EL (cell line): Measurements from ENCODE around the gene CLPTM1L.
"Not testable (repeated sequence)": the region's sequence is repeated elsewhere in the genome, so short reads cannot be mapped to it uniquely, and the experiment has no call there.

Experiments
- DNase-seq: peaks from one replicate; pipeline ENCODE4 v3.0.0-alpha.2; 2016

CLPTM1L gene

DNA sequence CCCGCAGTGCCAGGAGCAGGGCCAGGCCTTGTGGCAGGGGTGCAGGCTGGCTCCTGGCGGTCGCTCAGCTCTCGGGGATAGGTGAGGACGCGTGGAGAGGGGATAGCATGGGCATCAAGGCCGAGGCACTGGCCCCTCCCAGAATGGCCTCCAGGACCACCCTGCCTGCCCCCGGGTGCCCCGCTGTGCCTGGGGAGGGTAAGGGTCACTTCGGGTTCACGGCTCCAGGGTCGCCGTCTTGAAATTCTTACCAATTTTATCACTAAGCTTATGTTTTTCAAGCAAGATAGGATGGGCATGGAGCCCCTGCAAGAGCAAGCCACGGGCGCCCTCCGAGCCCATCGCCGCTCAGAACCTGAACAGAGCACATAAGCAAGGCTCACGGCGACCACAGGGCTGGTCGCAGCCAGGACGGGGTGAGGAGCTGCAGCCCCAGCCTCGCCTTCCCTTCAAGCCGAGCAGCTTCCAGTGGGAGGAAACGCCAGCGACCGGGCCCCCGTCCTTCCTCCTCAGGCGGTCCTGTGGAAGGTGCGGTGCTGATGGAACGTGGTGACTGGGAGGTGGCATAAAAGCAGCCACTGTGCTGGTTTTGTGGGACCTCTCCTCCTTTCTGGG is 14.2 kb upstream of the CLPTM1L start:
- no peak for DNase-seq

DNA sequence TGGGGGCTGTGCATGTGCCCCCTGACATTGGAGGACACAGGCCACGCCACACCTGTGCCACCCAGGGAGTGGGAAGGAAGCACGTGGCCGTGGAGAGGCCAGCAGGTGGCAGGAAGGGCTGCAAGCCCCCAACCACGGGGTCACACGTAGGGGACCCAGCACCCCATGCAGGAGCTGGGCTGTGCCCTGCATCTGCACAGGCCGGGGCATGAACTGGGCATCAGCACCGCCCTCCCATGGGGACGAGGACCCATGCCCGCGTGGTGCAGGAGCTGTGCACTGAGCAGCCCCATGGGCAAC is 13.8 kb upstream of the CLPTM1L start:
- no peak for DNase-seq

- no peak for DNase-seq
Measured at GRCh38 chr5:1357946-1358725, 13.2 kb upstream of the CLPTM1L start.

DNA sequence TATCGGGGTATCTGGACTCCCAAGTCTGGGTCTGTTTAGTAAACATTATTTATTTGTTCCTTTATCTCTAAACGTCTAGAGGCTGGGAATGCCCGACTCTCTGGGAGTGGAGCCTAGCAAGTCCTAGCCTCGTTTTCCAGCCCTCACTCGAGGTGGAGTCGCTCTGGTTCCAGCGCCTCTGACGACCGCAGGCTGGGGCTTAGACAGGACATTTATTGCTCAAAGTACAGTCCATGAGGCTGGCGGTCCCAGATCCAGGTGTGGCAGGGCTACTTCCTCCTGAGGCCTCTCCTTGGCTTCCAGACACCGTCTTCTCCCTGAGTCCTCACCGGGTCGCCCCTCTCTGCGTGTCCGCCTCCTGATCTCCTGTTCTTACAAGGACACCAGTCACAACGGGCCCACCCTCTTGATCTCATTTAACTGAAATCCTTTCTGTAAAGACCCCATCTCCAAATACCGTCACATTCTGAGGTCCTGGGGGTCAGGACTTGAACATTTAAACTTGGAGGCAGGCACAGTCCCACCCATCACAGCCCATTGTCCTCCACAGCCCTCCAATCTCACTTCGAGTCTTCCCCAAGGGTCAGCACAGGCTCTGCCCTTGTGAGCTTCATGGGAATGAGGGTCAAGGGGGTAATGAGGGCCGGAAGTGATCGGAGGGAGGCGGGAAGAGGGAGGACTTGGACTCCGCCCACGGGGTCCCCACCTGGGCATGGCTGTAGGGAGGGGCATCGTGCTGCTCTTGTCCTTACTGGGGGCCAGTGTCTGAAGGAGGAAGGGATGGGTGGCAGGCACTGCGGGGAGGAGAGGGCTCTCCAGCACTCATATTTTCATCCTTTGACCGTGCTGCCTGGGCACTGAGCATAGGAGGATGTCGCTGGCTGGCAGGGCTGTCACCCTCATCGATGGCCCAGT is 12.2 kb upstream of the CLPTM1L start:
- DNase-seq = no peak

- DNase-seq = no peak
Measured at GRCh38 chr5:1354576-1354975, 9.7 kb upstream of the CLPTM1L start.

GRCh38 chr5:1352231-1353219 is 7.6 kb upstream of the CLPTM1L start:
- no peak for DNase-seq

DNA sequence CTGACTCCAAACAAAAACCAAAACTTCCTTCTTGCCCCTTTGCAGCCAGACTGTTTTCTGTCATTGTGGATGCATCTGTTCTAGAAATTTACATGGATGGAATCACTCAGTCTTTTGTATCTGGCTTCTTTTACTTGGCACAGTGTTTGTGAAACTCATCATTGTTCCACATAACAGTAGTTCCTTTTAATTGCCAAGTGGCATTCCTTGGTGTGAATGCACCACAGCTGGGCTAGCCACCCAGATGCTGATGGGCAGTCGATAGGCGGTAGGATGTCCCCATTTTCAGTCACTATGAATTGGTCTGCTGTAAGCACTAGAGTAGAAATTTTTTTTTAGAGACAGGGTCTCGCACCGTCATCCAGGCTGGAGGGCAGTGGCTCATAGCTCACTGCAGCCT is 6.3 kb upstream of the CLPTM1L start:
- no peak for DNase-seq

GRCh38 chr5:1349246-1349645 is 4.3 kb upstream of the CLPTM1L start:
- DNase-seq = no peak

DNA sequence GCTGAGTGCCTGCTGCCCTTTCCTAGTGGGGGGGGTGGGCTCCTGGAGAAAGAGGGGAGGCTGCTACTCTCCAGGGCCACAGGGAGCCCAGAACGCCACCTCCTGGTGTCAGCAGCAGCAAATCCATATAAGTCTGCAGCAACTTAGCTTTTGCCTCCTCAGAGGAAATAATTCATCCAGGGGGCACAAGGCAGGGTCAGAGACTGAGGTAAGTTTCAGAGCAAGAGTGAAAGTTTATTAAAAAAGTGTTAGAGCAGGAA is 4.0 kb upstream of the CLPTM1L start:
- no peak for DNase-seq

DNA sequence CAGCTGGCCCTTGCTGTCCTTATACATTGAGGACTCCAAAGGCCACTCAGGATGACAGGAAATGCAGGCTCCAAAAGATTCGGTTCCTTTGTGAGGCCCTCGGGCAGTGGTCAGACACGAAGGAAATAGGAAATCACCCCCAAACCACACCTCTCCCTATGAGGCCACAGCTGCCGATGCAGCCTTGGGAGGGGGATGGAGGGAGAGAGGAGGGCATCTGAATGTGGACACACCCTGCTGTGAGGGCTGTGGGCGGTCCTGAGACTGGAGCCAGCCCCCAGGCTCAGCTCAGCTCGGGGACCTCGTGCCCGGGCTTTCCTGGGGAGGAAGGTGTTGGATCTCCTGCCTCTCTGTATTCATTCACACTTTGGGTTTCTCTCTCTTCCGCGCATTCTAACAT is 2.7 kb upstream of the CLPTM1L start:
- no peak for DNase-seq

- DNase-seq = no peak
Measured at GRCh38 chr5:1346627-1347440, 1.9 kb upstream of the CLPTM1L start.

DNA sequence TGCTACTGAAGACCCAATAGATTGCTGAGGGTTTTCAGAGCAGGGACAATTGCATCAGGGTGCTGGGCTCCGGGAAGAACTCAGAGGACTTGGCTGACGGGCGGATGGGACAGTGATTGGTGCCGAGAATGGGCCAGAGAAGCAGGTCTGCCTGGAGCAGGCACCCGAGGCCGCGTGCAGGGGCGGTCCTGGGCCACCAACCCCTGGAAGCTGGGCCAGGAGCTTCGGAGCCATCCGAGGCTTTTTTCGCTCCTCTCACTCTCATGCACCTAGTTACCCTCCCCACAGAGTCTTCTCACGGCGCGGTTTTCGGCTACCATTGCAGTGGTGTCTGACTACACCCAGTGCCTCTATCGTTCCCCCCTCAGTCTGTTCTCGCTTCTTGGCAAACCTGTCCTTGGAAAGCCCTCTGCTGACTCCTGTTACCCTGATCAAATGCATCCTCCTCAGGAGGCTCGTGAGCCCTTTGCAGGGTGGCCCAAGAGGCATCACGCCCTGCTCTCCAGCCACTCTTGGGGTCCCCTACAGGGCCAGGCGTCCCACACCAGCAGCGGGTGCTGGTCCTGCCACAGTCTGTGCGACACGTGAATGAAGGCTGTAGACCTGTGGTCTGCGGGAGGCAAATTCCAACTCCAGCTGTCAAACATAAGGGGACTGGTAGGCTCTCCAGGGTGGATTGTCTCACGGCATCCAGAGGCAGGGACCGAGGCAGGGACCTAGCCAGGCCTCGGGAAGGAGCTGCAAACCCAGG is 1.2 kb upstream of the CLPTM1L start:
- DNase-seq = no peak

DNA sequence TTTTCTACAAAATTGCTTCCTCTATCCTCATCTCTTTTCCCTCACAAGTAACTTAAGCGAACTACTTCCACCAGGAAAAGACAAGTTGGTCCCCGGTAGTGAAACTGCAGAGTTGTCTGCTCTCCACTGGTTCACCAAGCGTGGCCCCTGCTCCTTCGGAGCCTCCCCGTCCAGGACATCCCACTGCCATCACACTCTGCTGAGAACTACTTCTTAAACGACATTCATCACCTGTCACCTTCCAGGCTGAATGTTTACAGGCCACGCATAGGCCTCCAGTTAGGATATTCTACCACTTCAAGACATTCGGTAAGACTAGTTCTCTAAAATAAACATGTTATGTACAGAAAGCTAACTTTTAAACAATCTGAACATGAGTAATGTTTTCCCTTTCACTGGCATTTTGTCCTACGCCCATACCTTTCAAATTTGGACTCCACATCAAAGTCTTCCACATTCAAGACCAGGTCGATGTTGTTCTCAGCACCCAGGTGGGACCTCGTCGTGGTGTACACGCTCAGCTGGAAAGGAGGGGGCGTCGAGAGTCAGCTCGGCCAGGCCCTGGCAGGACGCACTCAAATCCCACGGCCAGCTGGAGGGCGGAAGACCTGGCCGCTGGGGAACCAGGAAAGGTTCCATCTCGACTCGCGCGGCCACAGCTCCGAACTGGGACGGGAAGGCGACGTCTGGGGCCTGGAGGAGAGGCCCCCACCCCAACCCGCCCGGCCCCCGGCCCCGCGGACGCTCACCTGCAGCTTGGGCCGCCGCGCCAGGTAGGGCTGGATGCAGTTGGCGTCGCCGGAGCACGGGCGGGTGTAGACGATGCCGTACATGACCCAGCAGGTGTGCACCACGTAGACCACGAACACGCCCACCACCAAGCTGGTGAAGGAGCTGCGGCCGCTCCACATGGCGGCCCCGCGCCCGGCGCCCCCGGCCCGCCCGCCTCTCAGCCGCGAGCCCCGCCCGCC is 683 bp downstream of the CLPTM1L start:
- DNase-seq = peak; percentile 14

DNA sequence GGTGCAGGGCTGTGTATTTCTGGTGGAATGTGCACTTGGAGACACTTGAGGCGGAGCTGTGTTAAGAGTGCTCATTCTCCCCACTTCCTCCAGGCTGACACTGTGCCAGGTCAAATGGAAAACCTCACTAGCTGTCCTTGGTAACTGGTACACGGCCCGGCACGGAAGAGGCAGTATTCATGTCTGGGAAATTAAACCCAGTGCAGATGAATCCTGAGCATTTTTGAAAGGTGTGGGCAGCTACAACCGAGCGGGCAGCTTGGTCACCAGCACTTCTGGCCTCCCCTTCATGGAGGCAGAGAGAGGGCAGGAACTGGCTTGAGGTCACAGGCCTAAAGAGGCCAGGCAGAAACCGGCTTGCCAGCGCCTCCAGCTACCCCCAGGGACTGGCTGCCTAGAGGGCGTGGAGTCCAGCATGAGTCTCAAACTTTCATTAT is 1.6 kb downstream of the CLPTM1L start:
- no peak for DNase-seq

- DNase-seq = not testable (repeated sequence)
Measured at GRCh38 chr5:1342711-1343110, 2.2 kb downstream of the CLPTM1L start.

DNA sequence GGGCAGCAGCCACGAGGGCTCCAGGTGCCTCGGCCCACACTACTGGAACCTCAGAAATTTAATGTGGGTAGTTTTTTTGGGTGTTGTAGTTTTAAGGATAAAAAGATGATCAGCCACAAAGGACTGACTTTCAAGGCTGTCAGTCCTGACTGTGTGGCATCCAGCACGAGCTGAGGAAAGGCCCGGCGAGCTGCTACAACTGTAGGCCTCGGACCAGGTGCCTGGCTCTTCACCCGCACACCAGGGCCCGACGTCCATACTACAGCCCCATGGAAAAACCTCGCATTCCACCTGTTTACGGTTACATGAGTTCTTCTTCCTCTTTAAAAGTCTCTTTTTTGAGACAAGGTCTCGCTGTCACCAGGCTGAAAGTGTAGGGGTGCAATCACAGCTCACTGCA is 2.6 kb downstream of the CLPTM1L start:
- no peak for DNase-seq

- no peak for DNase-seq
Measured at GRCh38 chr5:1341863-1342262, 3.0 kb downstream of the CLPTM1L start.

DNA sequence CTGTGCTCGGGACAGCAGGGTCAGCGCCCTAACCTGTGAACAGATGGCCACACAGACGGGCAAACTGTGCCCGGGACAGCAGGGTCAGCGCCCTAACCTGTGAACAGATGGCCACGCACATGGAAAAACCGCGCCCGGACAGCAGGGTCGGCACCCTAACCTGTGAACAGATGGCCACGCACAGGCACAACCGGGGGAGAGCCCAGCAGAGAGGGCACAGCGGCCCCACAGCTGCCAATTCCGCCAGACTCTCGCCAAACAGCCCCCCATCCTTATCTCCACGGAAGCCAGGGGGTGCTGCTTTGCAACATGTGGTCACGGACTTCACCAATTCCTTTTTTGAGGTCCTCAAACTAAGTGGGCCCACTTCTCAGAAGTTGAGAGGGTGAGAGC is 5.1 kb downstream of the CLPTM1L start:
- DNase-seq = not testable (repeated sequence)

DNA sequence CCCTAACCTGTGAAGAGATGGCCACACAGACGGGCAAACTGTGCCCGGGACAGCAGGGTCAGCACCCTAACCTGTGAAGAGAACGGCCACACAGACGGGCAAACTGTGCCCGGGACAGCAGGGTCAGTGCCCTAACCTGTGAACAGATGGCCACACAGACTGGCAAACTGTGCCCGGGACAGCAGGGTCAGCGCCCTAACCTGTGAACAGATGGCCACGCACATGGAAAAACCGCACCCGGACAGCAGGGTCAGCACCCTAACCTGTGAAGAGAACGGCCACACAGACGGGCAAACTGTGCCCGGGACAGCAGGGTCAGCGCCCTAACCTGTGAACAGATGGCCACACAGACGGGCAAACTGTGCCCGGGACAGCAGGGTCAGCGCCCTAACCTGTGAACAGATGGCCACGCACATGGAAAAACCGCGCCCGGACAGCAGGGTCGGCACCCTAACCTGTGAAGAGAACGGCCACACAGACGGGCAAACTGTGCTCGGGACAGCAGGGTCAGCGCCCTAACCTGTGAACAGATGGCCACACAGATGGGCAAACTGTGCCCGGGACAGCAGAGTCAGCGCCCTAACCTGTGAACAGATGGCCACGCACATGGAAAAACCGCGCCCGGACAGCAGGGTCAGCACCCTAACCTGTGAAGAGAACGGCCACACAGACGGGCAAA is 5.6 kb downstream of the CLPTM1L start:
- DNase-seq = not testable (repeated sequence)
